VCaP (cell line): ENCODE results near the gene NCOA6.

ENCODE experiments used
- H3K27ac ChIP-seq: fragments of 450-650 bp; 2 replicates; pipeline ENCODE4 v1.5.1; 2017
- CTCF ChIP-seq: fragments of 450-650 bp; conservative IDR thresholded peaks from 2 replicates; pipeline ENCODE4 v1.5.1; 2017; ENCODE audit warnings: mild to moderate bottlenecking, moderate library complexity

Gene NCOA6

GRCh38 chr20:34751453-34751852 lies 74.0 kb downstream of the NCOA6 start:
- TF ChIP-seq CTCF = no peak
- peak overlapping the region; percentile 74 for H3K27ac ChIP-seq

- no peak overlapping the region for H3K27ac ChIP-seq
- TF ChIP-seq CTCF = no peak
These were observed 75.0 kb downstream of the NCOA6 start for GRCh38 chr20:34750484-34750883.

- H3K27ac ChIP-seq = no peak overlapping the region
- TF ChIP-seq CTCF = no peak
These were observed 76.7 kb downstream of the NCOA6 start for GRCh38 chr20:34748709-34749108.

- no peak overlapping the region for H3K27ac ChIP-seq
- TF ChIP-seq CTCF = no peak
These were observed 78.0 kb downstream of the NCOA6 start for GRCh38 chr20:34747479-34747878.

- H3K27ac ChIP-seq = no peak overlapping the region
- TF ChIP-seq CTCF = no peak
These were observed 78.8 kb downstream of the NCOA6 start for GRCh38 chr20:34746674-34747073.

GRCh38 chr20:34744847-34745246 lies 80.6 kb downstream of the NCOA6 start:
- no peak for TF ChIP-seq CTCF
- H3K27ac ChIP-seq = no peak overlapping the region

- no peak for TF ChIP-seq CTCF
- H3K27ac ChIP-seq = no peak overlapping the region
These were observed 81.1 kb downstream of the NCOA6 start for GRCh38 chr20:34744340-34744739.

GRCh38 chr20:34743039-34743438 lies 82.4 kb downstream of the NCOA6 start:
- no peak overlapping the region for H3K27ac ChIP-seq
- TF ChIP-seq CTCF = no peak
